T-helper 17 cell (primary cell): ENCODE results near the gene CUX1. TPM values are rescaled to one million over a fixed set of nuclear protein-coding genes. Genes with fewer than 3 reads are reported as not detected.

ENCODE experiments used
- ATAC-seq: fragments of 150-1000 bp; cut with Tn5 transposase; 2 replicates; pipeline ENCODE4 v1.10.0; 2021; ENCODE audit warnings: mild to moderate bottlenecking, moderate library complexity
- DNase-seq, 3 donors: peaks; one replicate each; pipeline versions ENCODE4 v3.0.0 to v3.0.0-alpha.2; 2020 to 2021
- H3K9me3 ChIP-seq: one replicate; pipeline ENCODE4 v1.7.0; 2013; ENCODE audit warnings: low read length, mild to moderate bottlenecking; ENCODE audit not compliant: control insufficient read depth, poor library complexity, severe bottlenecking
- H3K27ac Mint-ChIP-seq: one replicate; pipeline ENCODE4 v1.8.0; 2022; ENCODE audit warnings: mild to moderate bottlenecking, moderate library complexity, mixed read lengths
- H3K27me3 Mint-ChIP-seq: one replicate; pipeline ENCODE4 v1.8.0; 2022; ENCODE audit warnings: mixed read lengths
- H3K36me3 Mint-ChIP-seq: one replicate; pipeline ENCODE4 v1.8.0; 2022; ENCODE audit warnings: low read depth, mixed read lengths
- H3K4me1 Mint-ChIP-seq: one replicate; pipeline ENCODE4 v1.8.0; 2022; ENCODE audit warnings: mild to moderate bottlenecking, mixed read lengths
- H3K4me3 Mint-ChIP-seq: one replicate; pipeline ENCODE4 v1.8.0; 2022; ENCODE audit warnings: mild to moderate bottlenecking, moderate library complexity, mixed read lengths
- total RNA-seq, 4 donors: library from RNA in 2 of 4; stranded (reverse) in 2 of 4; gene quantifications; one replicate each; pipeline ENCODE4 v1.2.3 and lab custom pipeline; 2022 to 2026

CUX1 gene
- total RNA-seq, 2 donors from 2014 or later = 35.6 to 52.8 TPM

GRCh38 chr7:102287111-102287980, 469.9 kb downstream of the CUX1 start:
- Mint-ChIP-seq H3K27ac (no peak overlapping the region), H3K4me1 (peaks cover 31% of the 10 kb centered on the region), H3K27me3 (peaks cover 4% of the 10 kb centered on the region), H3K4me3 (peak overlapping the region; percentile 81), H3K36me3 (no peaks in the 10 kb centered on the region)
- DNase-seq = no peak
- no peaks in the 10 kb centered on the region for H3K9me3 ChIP-seq
- ATAC-seq = no peak

DNA sequence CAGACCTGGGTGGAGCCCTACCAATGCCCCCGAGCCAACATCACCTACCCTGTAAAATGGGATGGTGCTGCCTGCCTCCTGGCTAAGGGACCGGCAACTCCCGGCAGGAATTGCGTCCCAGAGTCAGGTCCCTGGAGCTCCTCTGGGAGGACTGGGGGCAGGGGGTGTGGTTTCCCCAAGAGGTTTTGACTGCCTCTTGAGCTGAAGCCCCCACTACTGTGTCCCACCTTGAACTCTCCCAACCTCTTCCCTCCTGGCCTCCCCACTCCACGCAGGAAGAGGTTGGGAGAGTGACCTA, 470.5 kb downstream of the CUX1 start:
- H3K4me1 Mint-ChIP-seq = peaks cover 31% of the 10 kb centered on the region
- no peak for DNase-seq
- no peaks in the 10 kb centered on the region for H3K9me3 ChIP-seq
- H3K36me3 Mint-ChIP-seq = no peaks in the 10 kb centered on the region
- peaks cover 4% of the 10 kb centered on the region for H3K27me3 Mint-ChIP-seq
- no peak for ATAC-seq
- H3K4me3 Mint-ChIP-seq = peak overlapping the region; percentile 81
- no peak overlapping the region for H3K27ac Mint-ChIP-seq

GRCh38 chr7:102288285-102288930, 471.0 kb downstream of the CUX1 start:
- no peak for ATAC-seq

GRCh38 chr7:102289057-102289456, 471.6 kb downstream of the CUX1 start:
- peaks cover 4% of the 10 kb centered on the region for H3K27me3 Mint-ChIP-seq
- H3K9me3 ChIP-seq = no peaks in the 10 kb centered on the region
- peaks cover 31% of the 10 kb centered on the region for H3K4me1 Mint-ChIP-seq
- H3K27ac Mint-ChIP-seq = no peak overlapping the region
- H3K4me3 Mint-ChIP-seq = no peak overlapping the region
- ATAC-seq = no peak
- no peaks in the 10 kb centered on the region for H3K36me3 Mint-ChIP-seq
- no peak for DNase-seq

More at GRCh38 chr7:102288285-102288930, 471.0 kb downstream of the CUX1 start:
- peak overlapping the region; percentile 72 for H3K4me3 Mint-ChIP-seq
- peaks cover 31% of the 10 kb centered on the region for H3K4me1 Mint-ChIP-seq
- no peak for DNase-seq
- no peaks in the 10 kb centered on the region for H3K36me3 Mint-ChIP-seq
- peaks cover 4% of the 10 kb centered on the region for H3K27me3 Mint-ChIP-seq
- no peak overlapping the region for H3K27ac Mint-ChIP-seq
- no peaks in the 10 kb centered on the region for H3K9me3 ChIP-seq

GRCh38 chr7:102291056-102291915, 473.9 kb downstream of the CUX1 start:
- ATAC-seq (peak; percentile 79), DNase-seq (no peak)
- Mint-ChIP-seq H3K36me3 (no peaks in the 10 kb centered on the region), H3K27me3 (peaks cover 4% of the 10 kb centered on the region), H3K27ac (no peak overlapping the region), H3K4me3 (peak overlapping the region; percentile 71), H3K4me1 (peaks cover 19% of the 10 kb centered on the region)
- H3K9me3 ChIP-seq = no peaks in the 10 kb centered on the region

- Mint-ChIP-seq H3K27ac (no peak overlapping the region), H3K4me1 (peaks cover 19% of the 10 kb centered on the region), H3K36me3 (no peaks in the 10 kb centered on the region), H3K27me3 (peaks cover 4% of the 10 kb centered on the region), H3K4me3 (peak overlapping the region; percentile 71)
- no peak for DNase-seq
- H3K9me3 ChIP-seq = no peaks in the 10 kb centered on the region
- no peak for ATAC-seq
These were observed 474.5 kb downstream of the CUX1 start for GRCh38 chr7:102291916-102292267.

- no peak for ATAC-seq
- no peaks in the 10 kb centered on the region for H3K9me3 ChIP-seq
- Mint-ChIP-seq H3K27ac (no peak overlapping the region), H3K27me3 (peaks cover 4% of the 10 kb centered on the region), H3K4me1 (peaks cover 19% of the 10 kb centered on the region), H3K4me3 (no peak overlapping the region), H3K36me3 (no peaks in the 10 kb centered on the region)
- no peak for DNase-seq
These were observed 475.7 kb downstream of the CUX1 start for GRCh38 chr7:102292813-102293798.

DNA sequence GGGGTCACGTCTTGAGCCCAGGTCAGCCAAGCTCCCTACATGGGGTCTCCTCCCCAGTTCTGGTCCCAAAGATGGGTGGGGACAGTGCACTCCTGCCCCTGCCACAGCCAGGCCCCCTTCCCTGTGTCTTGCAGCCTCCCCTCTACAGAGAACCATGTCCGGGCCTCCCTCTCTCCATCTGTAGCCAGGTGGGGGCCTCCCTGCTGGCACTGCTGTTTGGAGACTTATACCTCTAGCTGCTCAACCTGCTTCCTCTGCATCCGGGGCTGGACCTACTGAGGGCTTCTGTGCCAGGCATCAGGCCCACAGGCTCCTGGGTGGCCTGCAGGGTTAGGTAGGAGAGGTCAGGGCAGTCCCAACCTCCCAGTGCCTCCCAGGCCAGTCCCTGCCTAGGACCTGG, 477.2 kb downstream of the CUX1 start:
- ATAC-seq = no peak
- no peak for DNase-seq
- Mint-ChIP-seq H3K36me3 (no peaks in the 10 kb centered on the region), H3K27ac (peak overlapping the region; percentile 53), H3K4me3 (no peak overlapping the region), H3K4me1 (peaks cover 9% of the 10 kb centered on the region), H3K27me3 (peaks cover 4% of the 10 kb centered on the region)
- no peaks in the 10 kb centered on the region for H3K9me3 ChIP-seq

DNA sequence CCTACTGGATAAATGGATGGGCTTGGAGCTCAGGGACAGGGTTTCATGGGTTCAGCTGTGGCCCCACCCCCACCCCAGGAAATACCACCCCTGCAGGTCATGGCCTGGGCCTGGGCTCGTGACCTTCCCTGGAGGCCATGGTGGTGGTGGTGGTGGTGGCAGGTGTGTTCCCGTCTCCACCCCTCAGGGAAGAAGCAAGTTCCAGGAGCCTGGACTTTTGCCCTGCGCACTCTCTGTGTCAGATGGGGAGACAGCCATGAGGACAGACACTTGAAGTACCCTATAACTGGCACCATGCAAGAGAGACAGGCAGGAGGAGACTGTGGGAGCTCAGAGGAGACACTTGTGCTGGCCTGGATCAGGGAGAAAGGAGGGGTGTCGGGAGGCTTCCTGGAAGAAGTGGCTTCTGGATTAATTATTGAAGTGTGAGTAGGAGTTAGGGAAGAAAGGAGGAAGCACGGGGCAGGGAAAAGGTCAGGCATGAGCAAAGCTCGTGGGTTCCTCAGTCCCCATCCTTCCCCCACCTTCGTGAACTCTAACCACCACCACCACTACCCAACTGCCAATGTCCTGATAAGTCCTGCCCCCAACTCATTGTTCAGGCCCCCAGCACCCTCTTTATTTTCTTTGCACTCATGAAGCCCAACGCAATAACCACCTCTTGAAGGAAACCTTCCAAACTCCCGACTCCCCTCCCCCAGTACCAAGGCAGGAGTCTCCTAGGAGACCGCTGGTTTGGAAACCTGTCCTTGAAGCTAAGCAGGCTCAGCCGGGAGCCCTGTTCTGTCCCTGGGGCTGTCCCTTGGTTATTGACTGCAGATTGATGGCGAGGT, 478.1 kb downstream of the CUX1 start:
- no peak overlapping the region for H3K4me3 Mint-ChIP-seq
- H3K27me3 Mint-ChIP-seq = peaks cover 4% of the 10 kb centered on the region
- no peaks in the 10 kb centered on the region for H3K36me3 Mint-ChIP-seq
- H3K27ac Mint-ChIP-seq = peak overlapping the region; percentile 53
- peaks cover 9% of the 10 kb centered on the region for H3K4me1 Mint-ChIP-seq
- no peaks in the 10 kb centered on the region for H3K9me3 ChIP-seq
- ATAC-seq (no peak), DNase-seq (no peak)

DNA sequence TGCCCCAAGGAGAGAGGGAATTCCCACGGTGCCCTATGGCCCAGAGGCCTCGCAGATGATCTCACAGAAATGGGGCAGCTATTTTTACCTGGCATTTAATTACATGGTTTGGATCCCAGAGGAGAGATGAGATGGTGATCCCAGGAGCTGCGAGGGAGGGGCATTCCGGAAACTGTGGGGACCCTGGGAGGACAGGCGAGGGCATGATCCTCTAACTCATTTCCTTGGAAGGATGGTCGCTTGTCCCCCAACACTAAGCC, 478.7 kb downstream of the CUX1 start:
- Mint-ChIP-seq H3K27ac (no peak overlapping the region), H3K36me3 (no peaks in the 10 kb centered on the region), H3K4me1 (peaks cover 9% of the 10 kb centered on the region), H3K4me3 (no peak overlapping the region), H3K27me3 (peaks cover 4% of the 10 kb centered on the region)
- ATAC-seq (no peak), DNase-seq (no peak)
- no peaks in the 10 kb centered on the region for H3K9me3 ChIP-seq

- ATAC-seq = no peak
These were observed 479.1 kb downstream of the CUX1 start for GRCh38 chr7:102296514-102296913.

More at GRCh38 chr7:102296514-102296913, 479.1 kb downstream of the CUX1 start:
- Mint-ChIP-seq H3K27ac (no peak overlapping the region), H3K4me1 (peaks cover 5% of the 10 kb centered on the region), H3K4me3 (no peak overlapping the region), H3K27me3 (peaks cover 2% of the 10 kb centered on the region), H3K36me3 (no peaks in the 10 kb centered on the region)
- no peaks in the 10 kb centered on the region for H3K9me3 ChIP-seq
- no peak for DNase-seq
